ENCODE measurements around the gene OOSP1.

The OOSP1 gene

DNA sequence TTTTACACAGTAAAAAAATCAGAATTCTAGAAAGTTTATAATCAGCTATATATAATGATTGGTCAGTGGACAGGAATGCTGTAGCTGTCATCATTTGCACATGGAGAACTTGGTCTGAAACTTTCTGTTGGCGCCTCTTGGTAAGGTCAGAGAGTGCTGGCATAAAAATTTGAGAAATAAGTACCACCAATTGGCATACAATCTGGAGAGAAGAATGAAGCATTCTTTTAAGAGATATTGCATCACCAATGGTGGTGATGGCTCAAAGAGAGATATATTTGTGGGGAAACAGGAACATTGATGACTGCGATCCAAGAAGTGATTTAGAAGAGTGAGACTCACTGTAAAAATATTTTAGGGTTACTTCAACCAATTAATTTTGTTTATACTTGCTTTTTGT, 19.8 kb upstream of the OOSP1 start:
- H3K36me3 ChIP-seq (ENCODE audit: insufficient read depth, low read length), result no peaks in the 10 kb centered on the region
- DNase-seq (no peak), ATAC-seq (ENCODE audit: insufficient read depth, low read depth) (no peak)
- H3K79me2 ChIP-seq (ENCODE audit: insufficient read depth, low read length), result no peaks in the 10 kb centered on the region
- H4K20me1 ChIP-seq (ENCODE audit: insufficient read depth, low read length), result no peaks in the 10 kb centered on the region
- H3K9ac ChIP-seq (ENCODE audit: low read depth, low read length), result no peak overlapping the region
- H3K27me3 ChIP-seq (ENCODE audit: insufficient read depth, low read length, poor library complexity), result no peaks in the 10 kb centered on the region
- no peak overlapping the region for H3K4me2 ChIP-seq (ENCODE audit: insufficient read depth, low read length)
- H2AFZ ChIP-seq (ENCODE audit: low read depth, low read length), result no peak overlapping the region
- peaks cover 18% of the 10 kb centered on the region for H3K9me3 ChIP-seq (ENCODE audit: insufficient read depth, low read length, severe bottlenecking)
- H3K4me1 ChIP-seq (ENCODE audit: insufficient read depth, low read length), result no peaks in the 10 kb centered on the region
- TF ChIP-seq, protein P1, sequence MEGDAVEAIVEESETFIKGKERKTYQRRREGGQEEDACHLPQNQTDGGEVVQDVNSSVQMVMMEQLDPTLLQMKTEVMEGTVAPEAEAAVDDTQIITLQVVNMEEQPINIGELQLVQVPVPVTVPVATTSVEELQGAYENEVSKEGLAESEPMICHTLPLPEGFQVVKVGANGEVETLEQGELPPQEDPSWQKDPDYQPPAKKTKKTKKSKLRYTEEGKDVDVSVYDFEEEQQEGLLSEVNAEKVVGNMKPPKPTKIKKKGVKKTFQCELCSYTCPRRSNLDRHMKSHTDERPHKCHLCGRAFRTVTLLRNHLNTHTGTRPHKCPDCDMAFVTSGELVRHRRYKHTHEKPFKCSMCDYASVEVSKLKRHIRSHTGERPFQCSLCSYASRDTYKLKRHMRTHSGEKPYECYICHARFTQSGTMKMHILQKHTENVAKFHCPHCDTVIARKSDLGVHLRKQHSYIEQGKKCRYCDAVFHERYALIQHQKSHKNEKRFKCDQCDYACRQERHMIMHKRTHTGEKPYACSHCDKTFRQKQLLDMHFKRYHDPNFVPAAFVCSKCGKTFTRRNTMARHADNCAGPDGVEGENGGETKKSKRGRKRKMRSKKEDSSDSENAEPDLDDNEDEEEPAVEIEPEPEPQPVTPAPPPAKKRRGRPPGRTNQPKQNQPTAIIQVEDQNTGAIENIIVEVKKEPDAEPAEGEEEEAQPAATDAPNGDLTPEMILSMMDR (IDR thresholded peaks at IDR 0.05; ENCODE audit: borderline replicate concordance, extremely low read depth, low read length, poor library complexity, severe bottlenecking), result no peak
- no peak for TF ChIP-seq EZH2 (IDR thresholded peaks at IDR 0.05; ENCODE audit: borderline replicate concordance, low read depth, low read length, severe bottlenecking)
- no peak overlapping the region for H3K4me3 ChIP-seq (ENCODE audit: low read depth in 1 of 2, low read length in 2 of 2)
- H3K27ac ChIP-seq (ENCODE audit: low read length), result no peak overlapping the region

DNA sequence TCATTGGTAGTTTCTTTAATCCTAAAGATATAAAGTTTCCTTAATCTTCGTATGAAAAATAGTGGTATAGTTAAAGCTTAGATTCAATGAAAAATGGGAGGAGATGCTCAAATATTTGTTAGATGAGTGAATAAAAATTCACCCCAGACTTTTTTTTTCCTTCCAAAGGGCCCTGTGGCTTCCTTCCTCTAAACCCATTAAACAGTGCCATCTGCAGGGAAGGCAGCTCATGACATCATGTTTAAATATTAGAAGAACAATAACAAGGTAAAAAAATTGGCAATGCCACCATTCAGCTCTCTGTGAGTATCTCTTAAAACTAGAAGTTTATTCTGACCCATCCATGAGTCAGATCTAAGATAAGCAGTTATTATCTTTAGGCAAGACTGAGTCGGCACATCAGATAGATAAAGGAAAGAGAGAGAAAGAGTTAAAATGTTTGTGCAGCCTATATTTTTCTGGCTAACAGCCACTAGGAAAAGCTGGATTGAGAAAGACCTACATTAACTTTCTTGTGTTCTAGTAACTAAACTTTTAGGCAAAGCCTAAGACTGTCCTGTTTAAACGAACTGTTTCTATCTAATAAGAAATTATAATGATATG, 19.1 kb upstream of the OOSP1 start:
- H3K9me3 ChIP-seq (ENCODE audit: insufficient read depth, low read length, severe bottlenecking), result peaks cover 24% of the 10 kb centered on the region
- H3K4me1 ChIP-seq (ENCODE audit: insufficient read depth, low read length), result no peaks in the 10 kb centered on the region
- no peaks in the 10 kb centered on the region for H3K27me3 ChIP-seq (ENCODE audit: insufficient read depth, low read length, poor library complexity)
- H3K4me2 ChIP-seq (ENCODE audit: insufficient read depth, low read length), result no peak overlapping the region
- TF ChIP-seq, protein P1 (IDR thresholded peaks at IDR 0.05; ENCODE audit: borderline replicate concordance, extremely low read depth, low read length, poor library complexity, severe bottlenecking), result peak; percentile 68
- TF ChIP-seq EZH2 (IDR thresholded peaks at IDR 0.05; ENCODE audit: borderline replicate concordance, low read depth, low read length, severe bottlenecking), result no peak
- DNase-seq, result peak; percentile 33
- H3K36me3 ChIP-seq (ENCODE audit: insufficient read depth, low read length), result no peaks in the 10 kb centered on the region
- no peak overlapping the region for H3K27ac ChIP-seq (ENCODE audit: low read length)
- no peaks in the 10 kb centered on the region for H4K20me1 ChIP-seq (ENCODE audit: insufficient read depth, low read length)
- H3K4me3 ChIP-seq (ENCODE audit: low read depth in 1 of 2, low read length in 2 of 2), result no peak overlapping the region
- no peak overlapping the region for H3K9ac ChIP-seq (ENCODE audit: low read depth, low read length)
- no peak overlapping the region for H2AFZ ChIP-seq (ENCODE audit: low read depth, low read length)
- ATAC-seq (ENCODE audit: insufficient read depth, low read depth), result no peak
- no peaks in the 10 kb centered on the region for H3K79me2 ChIP-seq (ENCODE audit: insufficient read depth, low read length)

DNA sequence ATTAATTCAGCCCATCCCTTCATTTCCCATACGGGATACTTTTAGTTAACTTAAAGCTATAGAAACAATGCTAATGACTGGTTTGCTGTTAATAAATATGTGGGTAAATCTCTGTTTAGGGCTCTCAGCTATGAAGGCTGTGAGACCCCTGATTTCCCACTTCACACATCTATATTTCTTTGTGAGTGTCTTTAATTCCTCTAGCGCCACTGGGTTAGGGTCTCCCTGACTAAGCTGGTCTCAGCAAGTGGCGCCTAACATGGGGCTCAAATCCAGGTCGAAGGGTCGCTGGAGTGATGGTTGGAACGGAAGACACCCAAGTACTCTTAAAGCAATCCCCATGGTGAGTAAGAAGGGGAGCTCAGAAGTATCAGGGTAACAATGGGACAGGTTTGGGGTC, 14.4 kb upstream of the OOSP1 start:
- Histone ChIP-seq H3K4me2 (ENCODE audit: insufficient read depth, low read length) (no peak overlapping the region), H3K36me3 (ENCODE audit: insufficient read depth, low read length) (no peaks in the 10 kb centered on the region), H3K4me1 (ENCODE audit: insufficient read depth, low read length) (no peaks in the 10 kb centered on the region), H3K9ac (ENCODE audit: low read depth, low read length) (no peak overlapping the region), H3K27ac (ENCODE audit: low read length) (no peak overlapping the region), H3K9me3 (ENCODE audit: insufficient read depth, low read length, severe bottlenecking) (peaks cover 28% of the 10 kb centered on the region), H3K4me3 (ENCODE audit: low read depth in 1 of 2, low read length in 2 of 2) (no peak overlapping the region), H3K27me3 (ENCODE audit: insufficient read depth, low read length, poor library complexity) (no peaks in the 10 kb centered on the region), H4K20me1 (ENCODE audit: insufficient read depth, low read length) (no peaks in the 10 kb centered on the region), H2AFZ (ENCODE audit: low read depth, low read length) (no peak overlapping the region), H3K79me2 (ENCODE audit: insufficient read depth, low read length) (no peaks in the 10 kb centered on the region)
- ATAC-seq (ENCODE audit: insufficient read depth, low read depth) (no peak), DNase-seq (peak; percentile 31)
- TF ChIP-seq EZH2 (IDR thresholded peaks at IDR 0.05; ENCODE audit: borderline replicate concordance, low read depth, low read length, severe bottlenecking), result no peak
- TF ChIP-seq, protein P1 (IDR thresholded peaks at IDR 0.05; ENCODE audit: borderline replicate concordance, extremely low read depth, low read length, poor library complexity, severe bottlenecking), result no peak
